ENCODE results near the gene C14orf93.

C14orf93 gene

GRCh38 chr14:22986508-22987054 lies 23.4 kb downstream of the C14orf93 start:
- DNase-seq: peak; percentile 80

DNA sequence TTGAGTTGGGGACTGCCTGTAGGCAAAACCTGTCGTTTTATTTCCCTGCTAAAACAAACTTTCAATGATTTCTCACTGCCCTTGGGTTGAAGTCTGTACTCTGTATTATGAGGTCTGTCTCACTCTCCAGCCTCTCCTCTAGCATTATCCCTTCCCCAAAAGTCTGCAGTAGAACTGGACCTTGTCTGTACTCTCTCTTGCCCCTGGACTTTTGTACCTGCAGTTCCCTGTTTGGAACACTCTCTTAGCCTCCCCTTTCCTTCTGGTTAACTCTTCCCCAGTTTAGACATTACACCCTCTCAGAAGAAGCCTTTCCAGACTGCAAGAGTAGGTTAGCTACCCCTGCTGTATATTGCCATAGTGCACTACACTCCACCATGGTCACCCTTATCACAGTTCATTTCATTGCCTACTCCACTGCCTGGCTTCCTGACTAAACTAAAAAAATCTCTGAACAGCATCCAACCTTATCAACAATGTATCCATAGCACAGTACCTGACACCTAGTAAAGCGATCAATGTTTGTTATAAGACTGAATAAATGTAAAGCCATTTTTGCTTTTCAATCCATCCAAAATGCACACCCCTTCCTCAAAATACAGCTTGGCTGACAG lies 23.9 kb downstream of the C14orf93 start:
- DNase-seq: no peak

DNA sequence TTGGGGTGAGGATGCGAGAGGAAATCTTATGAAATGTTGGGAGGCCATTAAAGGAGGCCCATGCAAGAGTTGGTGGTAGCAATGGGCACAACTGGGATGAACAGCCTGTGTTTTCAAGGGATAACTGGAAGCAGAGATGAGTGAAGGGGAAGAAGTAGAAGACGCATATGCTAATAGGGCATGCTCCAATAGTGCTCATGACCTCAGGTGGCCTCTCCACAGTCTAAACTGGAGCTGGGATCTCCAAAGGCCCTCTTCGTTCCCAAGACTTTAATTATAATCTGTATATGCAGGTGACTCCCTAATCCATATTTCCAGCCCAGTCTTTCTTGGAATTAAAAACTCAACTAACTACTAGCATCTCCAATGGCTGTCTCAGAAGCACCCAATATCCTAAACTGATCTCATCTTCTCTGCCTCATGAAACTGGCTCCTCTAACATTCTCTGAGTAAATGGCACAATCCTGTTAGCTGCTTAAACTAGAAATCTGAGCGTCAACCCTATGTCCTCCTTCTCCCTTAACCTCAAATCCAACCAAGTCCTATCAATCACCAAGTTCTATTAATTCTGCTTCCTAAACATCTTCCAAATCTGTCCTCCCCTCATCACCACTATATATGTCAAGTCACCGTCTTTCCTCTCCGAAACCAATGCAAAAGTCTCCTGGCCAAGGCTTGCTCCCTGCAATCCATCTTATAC lies 24.8 kb downstream of the C14orf93 start:
- no peak for DNase-seq

DNA sequence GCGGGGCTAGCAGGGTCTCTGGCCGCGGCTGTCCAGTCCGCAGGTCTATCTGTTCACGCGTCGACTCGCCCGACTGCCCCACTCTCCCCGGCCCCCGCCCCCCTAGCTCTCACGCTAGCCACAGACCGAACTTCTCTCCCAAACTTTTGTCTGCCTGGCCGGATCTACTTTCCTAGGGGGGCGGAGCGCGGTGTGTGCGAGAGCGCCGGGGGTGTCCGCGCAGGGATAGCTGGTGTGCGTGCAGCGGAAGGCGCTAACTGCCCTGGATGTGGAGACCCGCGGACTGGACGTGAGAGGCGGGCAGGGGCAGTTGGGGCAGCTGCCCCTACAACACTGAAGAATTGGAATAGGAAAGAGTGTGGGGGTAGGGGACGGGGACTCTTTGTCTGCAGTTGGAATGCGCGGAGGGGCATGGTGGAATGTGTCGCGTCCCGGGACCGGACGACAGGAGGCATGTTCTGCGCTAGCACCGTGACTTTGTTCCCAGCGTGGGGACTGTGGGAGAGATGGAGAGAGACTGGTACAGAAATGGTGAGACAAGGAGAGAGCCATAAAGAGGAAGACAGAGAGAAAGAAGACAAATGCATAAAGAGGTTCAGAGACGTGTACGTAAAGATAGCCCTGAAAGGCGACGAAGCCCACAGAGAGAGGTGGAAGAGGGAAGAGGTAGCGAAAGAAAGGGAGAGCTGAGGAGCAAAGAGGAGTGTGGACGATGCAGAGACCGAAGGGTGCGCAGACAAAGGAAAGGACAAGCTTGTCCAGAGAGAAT lies 27.3 kb downstream of the C14orf93 start, which contains the start of gene AJUBA:
Gene AJUBA (minus strand): TSS at position 75 of the 769 bp plus-strand sequence. CDS start 285 bp downstream, outside the sequence.
- peak; percentile 70 for DNase-seq

GRCh38 chr14:22981876-22982476 lies 28.0 kb downstream of the C14orf93 start:
- DNase-seq: no peak

GRCh38 chr14:22981090-22981875 lies 28.7 kb downstream of the C14orf93 start:
- DNase-seq: no peak

- DNase-seq: no peak
Measured at GRCh38 chr14:22980672-22981089, 29.3 kb downstream of the C14orf93 start.

GRCh38 chr14:22979748-22980392 lies 30.1 kb downstream of the C14orf93 start:
- no peak for DNase-seq

GRCh38 chr14:22978981-22979671 lies 30.8 kb downstream of the C14orf93 start:
- DNase-seq: no peak

GRCh38 chr14:22978487-22978837 lies 31.5 kb downstream of the C14orf93 start:
- no peak for DNase-seq

DNA sequence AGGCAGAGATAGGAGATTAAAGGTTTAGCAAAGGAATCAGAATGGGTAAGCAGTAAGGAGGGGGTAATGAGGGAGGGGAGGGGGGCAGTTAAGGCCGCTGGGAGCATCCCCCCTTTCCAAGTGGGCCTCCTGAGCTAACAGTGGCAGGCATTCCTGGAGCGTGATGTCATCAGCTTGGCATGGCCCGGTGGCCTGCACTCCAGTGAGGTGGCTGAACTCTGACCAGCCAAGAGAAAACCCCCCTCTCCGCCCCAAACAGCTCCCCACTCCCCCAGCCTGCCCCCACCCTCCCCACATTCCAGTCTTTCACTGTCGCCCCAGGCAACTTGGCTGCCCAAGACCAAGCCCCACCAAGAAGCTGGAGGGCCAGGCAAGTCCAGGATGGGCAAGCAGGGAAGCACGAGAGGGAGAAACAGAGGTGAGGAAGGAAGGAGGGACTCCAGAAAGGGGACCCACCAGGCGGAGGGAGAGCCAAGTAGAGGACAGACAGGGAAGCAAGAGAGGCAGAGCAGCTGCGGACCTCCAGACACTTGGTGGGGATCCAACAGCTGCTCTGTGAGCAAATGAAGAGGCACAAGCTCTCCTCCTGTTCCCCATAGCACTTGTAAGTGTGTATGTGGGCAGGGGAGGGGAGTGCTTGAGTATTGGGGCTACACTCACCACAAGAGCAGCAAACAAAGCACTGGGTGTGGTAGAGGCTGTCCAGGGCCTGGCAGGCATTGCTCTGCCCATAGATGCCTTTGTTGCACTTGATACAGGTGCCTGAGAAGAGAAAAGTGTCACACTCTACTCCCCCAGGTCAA lies 32.1 kb downstream of the C14orf93 start:
- DNase-seq: no peak

DNA sequence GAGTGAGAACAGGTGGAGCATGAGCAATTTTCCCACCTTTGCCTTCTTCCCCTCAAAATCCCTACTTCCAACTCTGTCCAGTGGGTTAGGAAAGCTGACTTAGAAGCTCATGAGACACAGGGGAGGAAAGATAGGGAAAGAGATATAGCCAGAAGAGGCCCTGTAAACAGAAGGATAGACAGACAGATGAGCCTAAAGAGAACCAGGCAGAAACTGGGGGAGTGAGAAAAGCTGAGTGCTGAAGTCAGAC lies 32.6 kb downstream of the C14orf93 start:
- DNase-seq: no peak

DNA sequence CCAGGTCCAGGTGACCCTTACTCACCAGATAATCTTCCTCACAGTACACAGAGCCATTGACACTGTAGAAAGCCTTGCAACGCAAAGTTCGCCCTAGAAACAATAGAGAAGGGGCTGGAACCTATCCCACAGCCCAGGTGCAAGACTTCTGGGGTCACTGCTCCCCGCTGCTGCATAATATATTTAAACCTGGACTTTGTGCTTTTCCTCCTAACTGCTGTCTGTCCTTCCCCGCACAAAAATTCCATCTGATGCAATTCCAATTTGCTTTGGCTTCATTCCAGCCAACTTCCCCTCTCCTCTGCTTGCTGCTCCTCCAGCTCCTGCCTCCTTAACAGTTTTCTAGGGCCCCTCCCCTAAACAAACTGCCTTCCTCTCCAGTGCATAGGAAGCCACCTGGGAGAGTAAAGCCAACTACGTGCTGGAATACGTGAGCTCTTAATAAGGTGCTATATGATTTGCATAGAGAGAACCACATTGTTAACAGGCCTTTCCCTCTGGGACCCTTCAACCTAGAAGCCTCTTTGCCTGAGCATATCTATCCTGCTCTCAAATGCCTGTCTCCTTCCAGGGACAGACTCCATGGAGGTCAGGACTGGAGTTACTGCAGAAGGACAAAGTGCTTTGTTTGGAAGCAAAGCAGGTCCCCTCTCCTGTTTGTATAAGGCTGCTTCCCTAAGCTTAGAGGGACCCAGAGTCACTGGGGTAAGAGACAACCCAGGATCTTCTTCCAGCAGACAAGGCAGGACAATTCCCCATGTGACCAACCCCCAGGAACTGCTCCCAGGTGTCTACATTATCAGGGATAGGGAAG lies 33.1 kb downstream of the C14orf93 start:
- no peak for DNase-seq

- DNase-seq: no peak
Measured at GRCh38 chr14:22974530-22975313, 35.2 kb downstream of the C14orf93 start.

- no peak for DNase-seq
Measured at GRCh38 chr14:22973217-22974032, 36.5 kb downstream of the C14orf93 start.

- no peak for DNase-seq
Measured at GRCh38 chr14:22972313-22972930, 37.5 kb downstream of the C14orf93 start.

DNA sequence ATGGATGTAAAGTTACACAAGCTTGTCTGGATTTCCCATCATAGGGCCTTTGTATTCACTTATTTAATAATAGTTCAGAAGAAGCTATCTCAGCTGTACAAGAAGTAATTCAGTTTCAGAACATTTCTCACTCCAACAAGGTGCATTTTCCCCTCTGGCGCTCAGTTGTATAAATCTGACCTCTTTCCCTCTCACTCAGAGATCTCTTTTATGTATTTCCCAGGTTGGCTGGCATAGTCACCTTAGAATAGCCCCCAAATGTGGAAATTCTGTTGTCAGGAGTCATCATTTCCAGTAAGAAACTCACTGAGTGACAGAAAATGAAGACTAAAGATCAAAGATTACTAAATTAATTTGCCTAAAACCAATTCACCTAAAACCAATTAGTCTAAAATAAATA lies 38.8 kb downstream of the C14orf93 start:
- no peak for DNase-seq
